ENCODE data around the gene VWF.

DNA sequence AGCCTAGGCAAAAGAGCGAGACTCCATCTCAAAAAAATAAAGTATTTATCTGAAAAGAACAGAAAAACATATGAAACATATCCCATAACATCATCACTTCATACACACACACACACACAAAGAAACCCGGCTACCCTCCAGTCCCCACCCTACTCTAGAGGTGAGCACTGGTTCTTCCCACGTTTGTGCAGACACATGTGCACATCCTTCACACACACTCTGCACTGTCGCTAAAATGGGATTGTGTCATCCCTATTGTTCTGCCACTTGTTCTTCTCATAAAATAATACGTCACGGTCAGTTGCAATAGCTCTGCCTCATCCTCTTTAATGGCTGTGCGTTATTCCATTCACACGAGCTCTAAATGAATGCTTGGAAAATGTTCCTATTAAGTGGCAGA, 93.5 kb downstream of the VWF start:
- TF ChIP-seq JUN (CRISPR knock-in tag; IDR thresholded peaks at IDR 0.05) (no peak), POLR2AphosphoS5 (IDR thresholded peaks at IDR 0.05; ENCODE audit: low read depth, low read length) (no peak), ZFP41 (CRISPR knock-in tag; IDR thresholded peaks at IDR 0.05; ENCODE audit: borderline replicate concordance) (no peak), HOXA3 (CRISPR knock-in tag; IDR thresholded peaks at IDR 0.05) (no peak), EZH2 (conservative IDR thresholded peaks at IDR 0.05; ENCODE audit: low read depth, low read length) (no peak), JUNB (CRISPR knock-in tag; IDR thresholded peaks at IDR 0.05; ENCODE audit: borderline replicate concordance) (no peak), MXI1 (IDR thresholded peaks at IDR 0.05; ENCODE audit: borderline replicate concordance, low read depth, low read length) (no peak), NR2F1 (CRISPR knock-in tag; IDR thresholded peaks at IDR 0.05) (no peak)

Measured in HepG2 (cell line).